HepG2 (cell line): ENCODE results near the gene QSOX2. TPM values are rescaled to one million over a fixed set of nuclear protein-coding genes. Genes with fewer than 3 reads are reported as not detected.

Experiments used
- ATAC-seq: fragments of 200-7000 bp; cut with Tn5 transposase; 3 replicates; pipeline ENCODE4 v1.9.1; 2020; ENCODE audit warnings: mild to moderate bottlenecking, moderate library complexity
- BruUV-seq: library from RNA; stranded (reverse); fragments of 400-500 nt; replicated peaks from 2 replicates; lab custom pipeline; 2021; lab: Mats Ljungman, UMichigan
- CTCF ChIA-PET: fragments of 300-600 bp; formaldehyde crosslinking; extraction: SDS; loops from one replicate; lab custom pipeline; 2021; ENCODE audit warnings: low total read pairs, inconsistent platforms, low intra/inter-chr PET ratio; lab: Yijun Ruan, JAX
- POLR2A ChIA-PET: fragments of 350-600 bp; sonication (Branson Sonifier 250); formaldehyde crosslinking; loops from one replicate; lab custom pipeline; 2020; ENCODE audit warnings: antibody characterized with exemption, inconsistent platforms; lab: Yijun Ruan, JAX
- DNase-seq: peaks from one replicate; pipeline ENCODE4 v3.0.0-alpha.2; 2015; ENCODE audit warnings: low spot score
- FAIRE-seq: peaks from 3 replicates; lab custom pipeline; 2011; peaks lifted over from hg19 to GRCh38; lab: Jason Lieb, UNC
- H2AFZ ChIP-seq: one replicate; pipeline ENCODE4 v1.6.1; 2011; ENCODE audit warnings: low read length, inconsistent platforms
- H3K27ac ChIP-seq: fragments of 300-600 bp; 3 replicates; pipeline ENCODE4 v1.8.0; 2011; ENCODE audit warnings: mixed run types, mild to moderate bottlenecking, mixed read lengths, low read length, inconsistent platforms; ENCODE audit not compliant: insufficient read depth; ENCODE audit errors: extremely low read length
- H3K27me3 ChIP-seq, 2 experiments: fragments of 200-600 bp in 1 of 2; 2 replicates in 1 of 2; 3 replicates in 1 of 2; pipeline versions ENCODE4 v1.6.0 to v1.8.0; 2011; ENCODE audit warnings: low read length in 2 of 2, mild to moderate bottlenecking in 2 of 2, moderate library complexity in 2 of 2, inconsistent platforms in 1 of 2; ENCODE audit not compliant: insufficient read depth in 2 of 2, control insufficient read depth in 1 of 2
- H3K36me3 ChIP-seq, 2 experiments: fragments of 200-600 bp in 1 of 2; replicated peaks in 1 of 2; 2 replicates in 1 of 2; 3 replicates in 1 of 2; pipeline versions ENCODE4 v1.5.1 to v1.8.0; 2011; ENCODE audit warnings: low read length in 2 of 2, inconsistent platforms in 1 of 2; ENCODE audit not compliant: insufficient read depth in 2 of 2, control insufficient read depth in 1 of 2
- H3K4me1 ChIP-seq: 2 replicates; pipeline ENCODE4 v1.5.1; 2012; ENCODE audit warnings: low read length, inconsistent platforms; ENCODE audit not compliant: insufficient read depth
- H3K4me2 ChIP-seq: 2 replicates; pipeline ENCODE4 v1.6.0; 2011; ENCODE audit warnings: low read depth, low read length, inconsistent platforms
- H3K4me3 ChIP-seq, 3 experiments: fragments of 200-600 bp in 1 of 3; sonication (generic), shearing (Covaris generic) in 1 of 3; replicated peaks in 1 of 3; 2 replicates each; pipeline ENCODE4 v1.5.1; 2011 to 2016; ENCODE audit warnings: low read length in 3 of 3, inconsistent platforms in 2 of 3, low read depth in 2 of 3, mild to moderate bottlenecking in 2 of 3, control low read depth in 1 of 3, mixed read lengths in 1 of 3; ENCODE audit not compliant: insufficient read depth in 1 of 3
- H3K79me2 ChIP-seq: one replicate; pipeline ENCODE4 v1.6.1; 2011; ENCODE audit warnings: low read length, inconsistent platforms; ENCODE audit not compliant: insufficient read depth
- H3K9ac ChIP-seq: 2 replicates; pipeline ENCODE4 v1.6.0; 2011; ENCODE audit warnings: mild to moderate bottlenecking, low read depth, low read length, inconsistent platforms; ENCODE audit not compliant: insufficient read depth
- H3K9me3 ChIP-seq: 2 replicates; pipeline ENCODE4 v1.5.1; 2012; ENCODE audit warnings: mild to moderate bottlenecking, low read length
- H4K20me1 ChIP-seq: 2 replicates; pipeline ENCODE4 v1.6.0; 2011; ENCODE audit warnings: inconsistent platforms, mild to moderate bottlenecking, low read length, moderate library complexity; ENCODE audit not compliant: insufficient read depth
- FOSL2 ChIP-seq: sonication (generic); formaldehyde crosslinking; IDR thresholded peaks from 2 replicates; pipeline ENCODE4 v1.4.0; 2020; ENCODE audit warnings: missing genetic modification reagents
- FOXP4 ChIP-seq: sonication (generic); formaldehyde crosslinking; IDR thresholded peaks from 2 replicates; pipeline ENCODE4 v1.4.0; 2020; ENCODE audit warnings: missing genetic modification reagents
- WGBS: methylation state at CpG from one replicate; pipeline ENCODE4 v1.1.6; 2017; ENCODE audit warnings: low lambda C conversion rate; 5-methylcytosine and 5-hydroxymethylcytosine counted together
- in situ Hi-C: cut with HindIII; loops from 2 replicates; pipeline ENCODE4 v1.10.0; 2017; ENCODE audit warnings: low pct_unique_long_range_greater_than_20kb; ENCODE audit not compliant: extremely low pct_ligation_motif_present
- intact Hi-C: fragments of 100-400 bp; cut with micrococcal nuclease; formaldehyde crosslinking; loops from one replicate; pipeline ENCODE4 v1.10.0; 2022; ENCODE audit not compliant: unreplicated experiment
- polyA plus RNA-seq, 8 experiments: library from polyadenylated mRNA; depleted of rRNA in 3 of 8; stranded (reverse) in 7 of 8; unstranded in 1 of 8; fragments of >200 nt; fragmentation: Illumina TruSeq in 4 of 8; extraction: Trizol in 4 of 8; gene quantifications; 2 replicates each; pipeline versions ENCODE4 v1.2.1 to v1.2.3, GENCODE V29; 2011 to 2016; ENCODE audit warnings: low read depth in 4 of 8, missing spikeins in 1 of 8, mixed read lengths in 1 of 8; ENCODE audit not compliant: insufficient read depth in 1 of 8
- total RNA-seq, 5 experiments: library from RNA; depleted of rRNA; stranded (reverse); fragments of >200 nt; fragmentation: Illumina TruSeq; extraction: Trizol; gene quantifications; 2 replicates each; pipeline ENCODE4 v1.2.3, GENCODE V29; 2016; ENCODE audit warnings: low read depth in 1 of 5

QSOX2 gene
- total and polyA plus RNA-seq, 2 of the 13 experiments (the other 11 are each of a cell fraction or from before 2014, with no cell fraction given) = 27.1 to 42.1 TPM

- no peak for TF ChIP-seq FOXP4 (CRISPR knock-in tag)
These were observed 38.0 kb upstream of the QSOX2 start (continued) for GRCh38 chr9:136283291-136284235.

- ChIA-PET CTCF (no interaction called here), POLR2A (no interaction called here)
- H3K9ac ChIP-seq = no peak overlapping the region
- DNase-seq = no peak
- H3K9me3 ChIP-seq = no peaks in the 10 kb centered on the region
- no peaks in the 10 kb centered on the region for H3K79me2 ChIP-seq
- H3K4me1 ChIP-seq = no peaks in the 10 kb centered on the region
- no peaks in the 10 kb centered on the region for H4K20me1 ChIP-seq
- TF ChIP-seq FOSL2 (CRISPR knock-in tag) = no peak
- TF ChIP-seq, all 625 proteins: peak for 0
- H2AFZ ChIP-seq = no peak overlapping the region
- no peak for FAIRE-seq
- no TSS peak for BruUV-seq
- in situ Hi-C loops = loop anchor here (10.0 kb wide), 1 partner anchor 108 kb away; no protein-coding TSS in a partner anchor
- no peak for ATAC-seq
- H3K36me3 ChIP-seq = no peaks in the 10 kb centered on the region
- H3K27me3 ChIP-seq = peaks cover 16 to 82% of the 10 kb centered on the region in 2 experiments; a peak in 4 of 5 replicates
- intact Hi-C loops = no loop called here
- no peak overlapping the region for H3K27ac ChIP-seq
- no CpG with 5 or more reads among the region's 14 CpGs for WGBS
- no peak overlapping the region for H3K4me3 ChIP-seq
- H3K4me2 ChIP-seq = no peak overlapping the region
These were observed 36.8 kb upstream of the QSOX2 start for GRCh38 chr9:136282272-136282861.
